ENCODE data around the gene SNX7. TPM values are rescaled to one million over a fixed set of nuclear protein-coding genes. Genes with fewer than 3 reads are reported as not detected.

SNX7 gene
- total RNA-seq, 1 donor from 2014 or later, result 34.0 TPM

- Mint-ChIP-seq H3K4me1 (ENCODE audit: low read depth) (peaks cover 19% of the 10 kb centered on the region), H3K9me3 (ENCODE audit: low read depth) (no peaks in the 10 kb centered on the region), H3K27ac (ENCODE audit: unreplicated experiment) (no peak overlapping the region), H3K36me3 (ENCODE audit: low read depth) (peaks cover 8% of the 10 kb centered on the region), H3K4me3 (ENCODE audit: unreplicated experiment) (no peak overlapping the region), H3K27me3 (ENCODE audit: low read depth) (no peaks in the 10 kb centered on the region)
- TF ChIP-seq CTCF (IDR thresholded peaks at IDR 0.05), result no peak
- no peak for DNase-seq (ENCODE audit: low spot score)
Observed at GRCh38 chr1:98704474-98704873, 43.0 kb downstream of the SNX7 start.

- Mint-ChIP-seq H3K4me1 (ENCODE audit: low read depth) (peaks cover 16% of the 10 kb centered on the region), H3K27ac (ENCODE audit: unreplicated experiment) (no peak overlapping the region), H3K27me3 (ENCODE audit: low read depth) (no peaks in the 10 kb centered on the region), H3K9me3 (ENCODE audit: low read depth) (no peaks in the 10 kb centered on the region), H3K36me3 (ENCODE audit: low read depth) (peaks cover 9% of the 10 kb centered on the region), H3K4me3 (ENCODE audit: unreplicated experiment) (no peak overlapping the region)
- no peak for TF ChIP-seq CTCF (IDR thresholded peaks at IDR 0.05)
- DNase-seq (ENCODE audit: low spot score), result no peak
Observed at GRCh38 chr1:98704971-98705370, 43.5 kb downstream of the SNX7 start.

GRCh38 chr1:98705591-98705990, 44.1 kb downstream of the SNX7 start:
- H3K36me3 Mint-ChIP-seq (ENCODE audit: low read depth), result peaks cover 11% of the 10 kb centered on the region
- H3K4me3 Mint-ChIP-seq (ENCODE audit: unreplicated experiment), result no peak overlapping the region
- no peak for TF ChIP-seq CTCF (IDR thresholded peaks at IDR 0.05)
- no peaks in the 10 kb centered on the region for H3K9me3 Mint-ChIP-seq (ENCODE audit: low read depth)
- DNase-seq (ENCODE audit: low spot score), result no peak
- no peaks in the 10 kb centered on the region for H3K27me3 Mint-ChIP-seq (ENCODE audit: low read depth)
- H3K27ac Mint-ChIP-seq (ENCODE audit: unreplicated experiment), result no peak overlapping the region
- peaks cover 10% of the 10 kb centered on the region for H3K4me1 Mint-ChIP-seq (ENCODE audit: low read depth)

GRCh38 chr1:98706173-98706843, 44.8 kb downstream of the SNX7 start:
- no peaks in the 10 kb centered on the region for H3K27me3 Mint-ChIP-seq (ENCODE audit: low read depth)
- no peak for TF ChIP-seq CTCF (IDR thresholded peaks at IDR 0.05)
- peaks cover 7% of the 10 kb centered on the region for H3K4me1 Mint-ChIP-seq (ENCODE audit: low read depth)
- no peaks in the 10 kb centered on the region for H3K9me3 Mint-ChIP-seq (ENCODE audit: low read depth)
- H3K27ac Mint-ChIP-seq (ENCODE audit: unreplicated experiment), result no peak overlapping the region
- peaks cover 11% of the 10 kb centered on the region for H3K36me3 Mint-ChIP-seq (ENCODE audit: low read depth)
- no peak for DNase-seq (ENCODE audit: low spot score)
- H3K4me3 Mint-ChIP-seq (ENCODE audit: unreplicated experiment), result no peak overlapping the region

GRCh38 chr1:98707556-98707955, 46.0 kb downstream of the SNX7 start:
- H3K9me3 Mint-ChIP-seq (ENCODE audit: low read depth), result peaks cover 12% of the 10 kb centered on the region
- H3K36me3 Mint-ChIP-seq (ENCODE audit: low read depth), result peaks cover 21% of the 10 kb centered on the region
- H3K27me3 Mint-ChIP-seq (ENCODE audit: low read depth), result no peaks in the 10 kb centered on the region
- no peak for TF ChIP-seq CTCF (IDR thresholded peaks at IDR 0.05)
- no peak for DNase-seq (ENCODE audit: low spot score)
- H3K27ac Mint-ChIP-seq (ENCODE audit: unreplicated experiment), result no peak overlapping the region
- H3K4me3 Mint-ChIP-seq (ENCODE audit: unreplicated experiment), result no peak overlapping the region
- peaks cover 7% of the 10 kb centered on the region for H3K4me1 Mint-ChIP-seq (ENCODE audit: low read depth)
